ENCODE measurements around the gene DTNBP1.

GRCh38 chr6:15672818-15673217, 10.0 kb upstream of the DTNBP1 start:
- TF ChIP-seq, protein P1, sequence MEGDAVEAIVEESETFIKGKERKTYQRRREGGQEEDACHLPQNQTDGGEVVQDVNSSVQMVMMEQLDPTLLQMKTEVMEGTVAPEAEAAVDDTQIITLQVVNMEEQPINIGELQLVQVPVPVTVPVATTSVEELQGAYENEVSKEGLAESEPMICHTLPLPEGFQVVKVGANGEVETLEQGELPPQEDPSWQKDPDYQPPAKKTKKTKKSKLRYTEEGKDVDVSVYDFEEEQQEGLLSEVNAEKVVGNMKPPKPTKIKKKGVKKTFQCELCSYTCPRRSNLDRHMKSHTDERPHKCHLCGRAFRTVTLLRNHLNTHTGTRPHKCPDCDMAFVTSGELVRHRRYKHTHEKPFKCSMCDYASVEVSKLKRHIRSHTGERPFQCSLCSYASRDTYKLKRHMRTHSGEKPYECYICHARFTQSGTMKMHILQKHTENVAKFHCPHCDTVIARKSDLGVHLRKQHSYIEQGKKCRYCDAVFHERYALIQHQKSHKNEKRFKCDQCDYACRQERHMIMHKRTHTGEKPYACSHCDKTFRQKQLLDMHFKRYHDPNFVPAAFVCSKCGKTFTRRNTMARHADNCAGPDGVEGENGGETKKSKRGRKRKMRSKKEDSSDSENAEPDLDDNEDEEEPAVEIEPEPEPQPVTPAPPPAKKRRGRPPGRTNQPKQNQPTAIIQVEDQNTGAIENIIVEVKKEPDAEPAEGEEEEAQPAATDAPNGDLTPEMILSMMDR (conservative IDR thresholded peaks at IDR 0.05; ENCODE audit: low read depth, low read length) = no peak
- no peak for TF ChIP-seq EZH2 (IDR thresholded peaks at IDR 0.05; ENCODE audit: borderline replicate concordance, low read depth, low read length, poor library complexity, severe bottlenecking)

Measured in A673 (cell line).